ENCODE measurements around the gene CAPN8.

Gene CAPN8

GRCh38 chr1:223515926-223516325 lies 149.6 kb downstream of the CAPN8 start:
- no peak overlapping the region for H3K9ac ChIP-seq (ENCODE audit: low read depth, low read length)
- no peak for TF ChIP-seq EZH2 (IDR thresholded peaks at IDR 0.05; ENCODE audit: borderline replicate concordance, low read depth, low read length, severe bottlenecking)
- TF ChIP-seq CTCF (IDR thresholded peaks at IDR 0.05; ENCODE audit: borderline replicate concordance, extremely low read depth, low read length, poor library complexity, severe bottlenecking), result no peak
- peaks cover 7% of the 10 kb centered on the region for H3K27me3 ChIP-seq (ENCODE audit: insufficient read depth, low read length, poor library complexity)
- no peak overlapping the region for H3K27ac ChIP-seq (ENCODE audit: low read length)
- DNase-seq (peak; percentile 40), ATAC-seq (ENCODE audit: insufficient read depth, low read depth) (peak; percentile 65)
- H3K9me3 ChIP-seq (ENCODE audit: insufficient read depth, low read length, severe bottlenecking), result peaks cover 3% of the 10 kb centered on the region
- H3K36me3 ChIP-seq (ENCODE audit: insufficient read depth, low read length), result no peaks in the 10 kb centered on the region
- no peak overlapping the region for H3K4me3 ChIP-seq (ENCODE audit: low read depth in 1 of 2, low read length in 2 of 2)
- no peaks in the 10 kb centered on the region for H3K79me2 ChIP-seq (ENCODE audit: insufficient read depth, low read length)
- H4K20me1 ChIP-seq (ENCODE audit: insufficient read depth, low read length), result no peaks in the 10 kb centered on the region
- no peak overlapping the region for H3K4me2 ChIP-seq (ENCODE audit: insufficient read depth, low read length)
- H2AFZ ChIP-seq (ENCODE audit: low read depth, low read length), result no peak overlapping the region
- H3K4me1 ChIP-seq (ENCODE audit: insufficient read depth, low read length), result peaks cover 24% of the 10 kb centered on the region

DNA sequence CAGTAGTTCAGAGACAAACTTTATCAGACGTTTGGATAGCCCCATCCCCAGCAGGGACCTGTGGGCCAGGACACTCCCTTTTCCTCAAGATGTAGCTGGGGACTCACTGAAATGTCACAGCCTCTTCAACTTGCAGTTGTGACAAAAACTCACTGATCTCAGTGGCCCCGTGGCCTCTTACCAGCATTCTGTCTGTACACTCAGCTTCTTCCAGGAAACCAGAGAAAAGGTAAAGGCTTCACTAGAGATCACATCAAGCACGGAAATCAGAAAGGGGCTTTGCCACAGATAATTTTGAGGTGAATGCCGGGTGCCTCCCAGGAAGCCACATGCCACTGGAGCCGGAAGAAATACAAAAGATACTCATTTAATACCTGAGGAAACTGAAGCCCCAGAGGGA lies 150.1 kb downstream of the CAPN8 start:
- Histone ChIP-seq H3K9me3 (ENCODE audit: insufficient read depth, low read length, severe bottlenecking) (peaks cover 3% of the 10 kb centered on the region), H3K27me3 (ENCODE audit: insufficient read depth, low read length, poor library complexity) (peaks cover 7% of the 10 kb centered on the region), H4K20me1 (ENCODE audit: insufficient read depth, low read length) (no peaks in the 10 kb centered on the region), H2AFZ (ENCODE audit: low read depth, low read length) (no peak overlapping the region), H3K4me3 (ENCODE audit: low read depth in 1 of 2, low read length in 2 of 2) (no peak overlapping the region), H3K4me2 (ENCODE audit: insufficient read depth, low read length) (no peak overlapping the region; the same call in 1 of the 2 replicates), H3K79me2 (ENCODE audit: insufficient read depth, low read length) (no peaks in the 10 kb centered on the region), H3K36me3 (ENCODE audit: insufficient read depth, low read length) (no peaks in the 10 kb centered on the region), H3K4me1 (ENCODE audit: insufficient read depth, low read length) (peaks cover 24% of the 10 kb centered on the region), H3K9ac (ENCODE audit: low read depth, low read length) (no peak overlapping the region), H3K27ac (ENCODE audit: low read length) (no peak overlapping the region; the same call in 1 of the 2 replicates)
- ATAC-seq (ENCODE audit: insufficient read depth, low read depth) (peak; percentile 64), DNase-seq (peak; percentile 50)
- TF ChIP-seq CTCF (IDR thresholded peaks at IDR 0.05; ENCODE audit: borderline replicate concordance, extremely low read depth, low read length, poor library complexity, severe bottlenecking) (no peak), EZH2 (IDR thresholded peaks at IDR 0.05; ENCODE audit: borderline replicate concordance, low read depth, low read length, severe bottlenecking) (no peak)

GRCh38 chr1:223514644-223515043 lies 150.9 kb downstream of the CAPN8 start:
- Histone ChIP-seq H3K9me3 (ENCODE audit: insufficient read depth, low read length, severe bottlenecking) (peaks cover 3% of the 10 kb centered on the region), H3K36me3 (ENCODE audit: insufficient read depth, low read length) (no peaks in the 10 kb centered on the region), H3K27ac (ENCODE audit: low read length) (0 out of 2 replicates have a peak overlapping the region, but pooled peaks have one; percentile 29), H3K9ac (ENCODE audit: low read depth, low read length) (no peak overlapping the region), H4K20me1 (ENCODE audit: insufficient read depth, low read length) (no peaks in the 10 kb centered on the region), H3K4me2 (ENCODE audit: insufficient read depth, low read length) (no peak overlapping the region), H3K79me2 (ENCODE audit: insufficient read depth, low read length) (no peaks in the 10 kb centered on the region), H3K27me3 (ENCODE audit: insufficient read depth, low read length, poor library complexity) (peaks cover 7% of the 10 kb centered on the region), H2AFZ (ENCODE audit: low read depth, low read length) (no peak overlapping the region), H3K4me1 (ENCODE audit: insufficient read depth, low read length) (peaks cover 24% of the 10 kb centered on the region), H3K4me3 (ENCODE audit: low read depth in 1 of 2, low read length in 2 of 2) (no peak overlapping the region)
- no peak for TF ChIP-seq CTCF (IDR thresholded peaks at IDR 0.05; ENCODE audit: borderline replicate concordance, extremely low read depth, low read length, poor library complexity, severe bottlenecking)
- no peak for TF ChIP-seq EZH2 (IDR thresholded peaks at IDR 0.05; ENCODE audit: borderline replicate concordance, low read depth, low read length, severe bottlenecking)
- DNase-seq (peak; percentile 46), ATAC-seq (ENCODE audit: insufficient read depth, low read depth) (peak; percentile 78)

DNA sequence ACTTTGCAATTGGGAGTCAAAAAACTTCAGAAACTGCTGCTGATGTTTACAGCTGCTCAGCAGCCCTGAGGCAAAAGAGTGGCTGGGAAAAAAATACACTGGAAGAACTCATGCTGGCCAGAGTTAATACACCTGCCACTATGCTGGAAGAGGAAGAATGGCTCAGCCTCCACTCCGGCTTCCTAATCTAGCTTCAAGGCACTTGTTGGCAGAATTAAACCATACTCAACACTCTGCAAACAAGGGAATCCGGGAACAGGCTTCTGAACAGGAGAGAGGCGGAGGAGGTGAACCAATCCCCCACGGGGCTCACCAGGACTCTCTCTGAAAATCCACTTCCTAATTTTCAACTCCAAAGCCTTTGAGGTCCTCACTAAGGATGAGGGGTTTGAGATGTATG lies 152.2 kb downstream of the CAPN8 start:
- Histone ChIP-seq H2AFZ (ENCODE audit: low read depth, low read length) (no peak overlapping the region), H3K36me3 (ENCODE audit: insufficient read depth, low read length) (no peaks in the 10 kb centered on the region), H3K4me1 (ENCODE audit: insufficient read depth, low read length) (peaks cover 24% of the 10 kb centered on the region), H3K27me3 (ENCODE audit: insufficient read depth, low read length, poor library complexity) (peaks cover 7% of the 10 kb centered on the region), H4K20me1 (ENCODE audit: insufficient read depth, low read length) (no peaks in the 10 kb centered on the region), H3K27ac (ENCODE audit: low read length) (no peak overlapping the region), H3K79me2 (ENCODE audit: insufficient read depth, low read length) (no peaks in the 10 kb centered on the region), H3K9ac (ENCODE audit: low read depth, low read length) (no peak overlapping the region), H3K9me3 (ENCODE audit: insufficient read depth, low read length, severe bottlenecking) (peaks cover 3% of the 10 kb centered on the region), H3K4me3 (ENCODE audit: low read depth in 1 of 2, low read length in 2 of 2) (no peak overlapping the region), H3K4me2 (ENCODE audit: insufficient read depth, low read length) (no peak overlapping the region)
- no peak for TF ChIP-seq CTCF (IDR thresholded peaks at IDR 0.05; ENCODE audit: borderline replicate concordance, extremely low read depth, low read length, poor library complexity, severe bottlenecking)
- no peak for TF ChIP-seq EZH2 (IDR thresholded peaks at IDR 0.05; ENCODE audit: borderline replicate concordance, low read depth, low read length, severe bottlenecking)
- DNase-seq (no peak), ATAC-seq (ENCODE audit: insufficient read depth, low read depth) (no peak)

Measured in DND-41 (cell line).